HG02678 (cell line): Measurements from ENCODE around the gene GGPS1.
"Not testable (repeated sequence)": the region's sequence is repeated elsewhere in the genome, so short reads cannot be mapped to it uniquely, and the experiment has no call there.

Source experiments
- ATAC-seq: cut with Tn5 transposase; IDR thresholded peaks from one replicate; pipeline ENCODE4 v1.9.1; 2021; ENCODE audit warnings: mild to moderate bottlenecking, moderate library complexity; ENCODE audit not compliant: unreplicated experiment

Gene GGPS1

DNA sequence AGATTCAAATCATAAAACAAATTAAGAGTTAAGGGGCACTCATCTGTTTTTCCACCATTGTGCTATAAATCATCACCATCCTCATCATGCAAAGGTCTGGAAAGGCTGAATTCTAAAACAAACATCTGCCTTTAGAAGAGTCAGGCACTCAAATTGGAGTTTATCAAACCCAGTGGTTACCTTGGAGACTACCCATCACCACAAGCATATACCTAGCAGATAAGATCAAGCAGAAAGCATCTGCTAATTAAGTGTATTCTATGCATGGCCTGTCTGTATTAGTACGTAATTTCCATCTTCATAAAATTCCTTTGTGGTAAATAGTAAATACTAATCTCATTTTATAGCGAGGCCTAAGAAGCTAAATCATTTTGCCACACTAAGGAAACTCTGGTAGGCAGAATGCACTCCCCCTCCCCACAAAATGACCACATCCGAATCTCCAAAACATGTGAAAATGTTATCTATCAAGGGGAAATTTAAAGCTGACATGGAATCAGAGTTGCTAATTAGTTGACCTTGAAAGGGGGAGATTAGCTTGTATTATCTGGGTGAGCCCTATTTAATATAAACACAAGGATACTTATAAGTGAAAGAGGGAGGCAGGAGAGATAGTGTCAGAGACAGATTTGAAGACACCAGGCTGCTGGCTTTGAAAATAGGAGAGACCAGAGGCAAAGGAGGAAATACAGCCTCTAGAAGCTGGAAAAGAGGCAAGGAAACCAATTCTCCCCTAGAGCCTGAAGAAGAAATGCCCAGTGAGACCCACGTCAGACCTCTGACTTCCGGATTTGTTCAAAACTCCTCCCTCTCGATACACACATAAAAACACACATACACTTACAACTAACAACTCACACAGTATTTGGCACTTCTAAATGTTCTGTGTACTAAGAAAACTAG is 23.6 kb upstream of the GGPS1 start:
- no peak for ATAC-seq

DNA sequence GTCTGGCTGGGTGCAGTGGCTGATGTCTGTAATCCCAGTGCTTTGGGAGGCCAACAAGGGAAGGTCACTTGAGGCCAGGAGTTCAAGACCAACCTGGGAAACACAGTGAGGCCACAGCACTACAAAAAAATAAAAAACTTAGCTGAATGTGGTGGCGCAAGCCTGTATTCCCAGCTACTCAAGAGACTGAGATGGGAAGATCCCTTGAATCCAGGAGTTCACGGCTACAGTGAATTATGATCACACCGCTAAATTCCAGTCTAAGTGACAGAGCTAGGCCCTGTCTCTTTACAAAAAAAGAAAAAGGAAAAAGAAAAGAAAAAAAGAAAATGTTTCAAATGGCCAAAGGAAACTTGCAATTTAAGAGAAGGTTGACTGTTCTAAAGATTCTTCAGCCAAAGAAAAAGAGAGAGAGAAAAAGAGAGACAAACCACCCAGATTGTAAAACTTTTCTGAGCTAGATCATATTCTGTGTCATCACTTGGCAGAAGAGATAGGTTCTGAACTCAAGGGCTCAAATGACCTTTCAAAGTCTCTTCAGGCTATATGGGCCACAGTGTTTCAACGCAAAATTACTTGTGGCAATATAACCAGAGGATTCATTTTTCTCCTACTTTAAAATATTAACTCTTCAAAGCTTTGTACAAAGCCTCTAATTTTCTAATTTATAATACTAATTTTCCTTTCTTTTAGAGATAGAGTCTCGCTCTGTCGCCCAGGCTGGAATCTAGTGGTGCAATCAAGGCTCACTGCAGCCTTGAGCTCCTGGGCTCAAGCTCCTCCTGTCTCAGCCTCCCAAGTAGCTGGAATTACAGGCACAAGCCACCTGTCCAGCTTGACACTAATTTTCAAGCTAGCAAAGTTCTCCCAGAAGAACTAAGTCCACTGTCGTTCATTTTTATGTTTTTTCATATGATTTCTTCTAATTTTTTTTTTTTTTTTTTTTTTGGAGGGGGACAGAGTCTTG is 20.9 kb upstream of the GGPS1 start:
- no peak for ATAC-seq

DNA sequence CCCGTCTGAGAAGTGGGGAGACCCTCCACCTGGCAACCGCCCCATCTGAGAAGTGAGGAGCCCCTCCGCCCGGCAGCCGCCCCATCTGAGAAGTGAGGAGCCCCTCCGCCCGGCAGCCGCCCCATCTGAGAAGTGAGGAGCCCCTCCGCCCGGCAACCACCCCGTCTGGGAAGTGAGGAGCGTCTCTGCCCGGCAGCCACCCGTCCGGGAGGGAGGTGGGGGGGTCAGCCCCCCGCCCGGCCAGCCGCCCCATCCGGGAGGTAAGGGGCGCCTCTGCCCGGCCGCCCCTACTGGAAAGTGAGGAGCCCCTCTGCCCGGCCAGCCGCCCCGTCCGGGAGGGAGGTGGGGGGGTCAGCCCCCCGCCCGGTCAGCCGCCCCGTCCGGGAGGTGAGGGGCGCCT is 19.2 kb upstream of the GGPS1 start:
- not testable (repeated sequence) for ATAC-seq

DNA sequence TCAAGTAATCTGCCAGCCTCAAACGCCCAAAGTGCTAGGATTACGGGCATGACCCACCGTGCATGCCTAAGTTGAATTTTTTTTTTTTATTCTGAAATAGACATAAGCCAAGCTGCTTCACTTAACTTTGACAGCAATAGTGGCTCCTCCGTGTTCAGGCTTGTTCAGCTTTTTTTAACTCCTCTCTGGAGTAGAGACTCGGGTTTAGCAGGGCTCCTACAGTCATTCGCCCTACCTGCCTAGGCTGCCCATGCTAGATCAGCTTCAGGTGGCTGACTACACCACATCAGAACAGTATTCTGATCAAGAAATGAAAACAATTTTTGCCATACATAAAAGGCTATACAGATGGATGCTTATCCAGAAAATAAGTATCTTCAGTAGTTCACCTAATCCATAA is 15.1 kb upstream of the GGPS1 start:
- ATAC-seq, result no peak

DNA sequence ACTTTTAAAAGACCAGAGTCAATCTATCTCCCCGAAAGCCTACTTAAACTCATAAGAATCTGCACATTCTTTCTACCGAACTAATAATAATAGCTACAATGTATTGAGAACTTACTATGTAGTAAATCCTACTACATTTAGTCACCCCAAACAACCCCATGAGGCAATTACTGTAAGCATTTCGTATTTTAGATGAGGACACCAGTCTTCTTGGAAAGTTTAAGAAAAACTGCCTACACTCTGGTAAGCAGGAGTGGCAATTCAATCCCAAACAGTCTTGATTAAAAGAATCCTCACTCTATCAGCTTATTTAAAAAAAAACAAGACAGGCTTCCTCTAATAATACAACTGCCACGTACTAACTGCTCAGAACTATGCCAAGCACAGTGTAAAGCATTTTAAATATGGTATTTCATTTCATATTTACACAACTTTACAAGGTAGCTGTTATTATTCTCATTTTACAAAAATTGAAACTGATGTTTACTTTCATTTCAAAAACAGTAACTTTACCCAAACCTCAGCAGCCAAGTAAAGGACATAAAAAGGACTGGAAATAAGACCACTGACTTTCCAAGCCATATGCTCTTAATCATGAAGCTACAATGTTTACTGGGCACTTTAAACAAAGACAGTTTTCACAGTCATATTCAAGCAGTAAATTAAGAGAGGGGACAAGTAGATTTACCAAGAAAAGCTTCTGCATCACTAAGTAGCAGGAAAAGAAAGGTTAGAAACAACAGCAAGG is 14.3 kb upstream of the GGPS1 start:
- no peak for ATAC-seq

DNA sequence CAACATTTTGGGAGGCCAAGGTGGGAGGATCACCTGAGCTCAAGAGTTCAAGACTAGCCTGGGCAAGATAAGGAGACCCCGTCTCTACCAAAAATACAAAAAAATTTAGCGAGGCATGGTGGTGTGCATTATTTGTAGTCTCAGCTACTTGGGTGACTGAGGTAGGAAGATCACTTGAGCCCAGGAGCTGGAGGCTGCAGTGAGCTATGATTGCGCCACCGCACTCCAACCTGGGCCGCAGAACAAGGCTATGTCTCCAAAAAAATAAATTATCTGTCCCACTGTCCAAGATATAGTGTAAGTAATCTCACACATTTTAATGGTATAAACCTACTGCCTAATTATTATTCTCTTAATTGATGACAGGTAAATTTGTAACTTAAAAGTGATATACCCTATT is 13.2 kb upstream of the GGPS1 start:
- no peak for ATAC-seq

DNA sequence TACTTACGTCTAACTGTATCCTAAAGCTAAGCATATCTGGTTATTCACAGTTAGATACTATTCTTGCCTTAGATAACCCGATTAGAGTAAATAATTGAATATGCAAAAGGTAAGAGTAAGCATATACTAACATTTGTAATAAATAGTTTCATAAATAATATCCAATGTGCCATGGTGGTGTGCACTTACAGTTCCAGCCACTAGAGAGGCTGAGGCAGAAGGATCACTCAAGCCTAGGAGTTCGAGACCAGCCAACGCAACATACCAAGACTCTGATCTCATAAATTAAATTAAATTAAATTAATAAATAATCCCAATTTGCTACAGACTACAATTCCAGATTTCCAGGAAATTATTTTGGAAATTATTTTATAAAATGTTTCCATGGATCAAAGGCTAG is 12.6 kb upstream of the GGPS1 start:
- ATAC-seq, result no peak

DNA sequence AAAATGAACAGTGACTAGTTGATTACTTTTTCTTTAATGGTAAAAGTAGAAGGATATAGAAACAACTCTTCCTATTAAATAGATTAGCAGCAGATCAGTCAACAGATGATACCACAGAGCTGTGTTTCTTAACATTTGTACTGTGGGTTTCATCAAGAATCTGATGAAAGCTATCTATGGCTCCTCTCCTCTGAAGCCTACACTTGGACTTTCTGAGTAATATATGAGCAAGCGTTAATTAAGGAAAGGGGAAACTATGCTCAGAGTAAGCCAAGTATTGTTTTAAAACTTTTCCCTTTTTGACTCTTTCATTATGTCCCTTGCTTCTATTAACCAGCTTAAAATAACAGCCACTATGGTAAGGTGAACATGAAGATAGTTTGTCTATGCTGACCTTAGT is 11.2 kb upstream of the GGPS1 start:
- ATAC-seq, result no peak

DNA sequence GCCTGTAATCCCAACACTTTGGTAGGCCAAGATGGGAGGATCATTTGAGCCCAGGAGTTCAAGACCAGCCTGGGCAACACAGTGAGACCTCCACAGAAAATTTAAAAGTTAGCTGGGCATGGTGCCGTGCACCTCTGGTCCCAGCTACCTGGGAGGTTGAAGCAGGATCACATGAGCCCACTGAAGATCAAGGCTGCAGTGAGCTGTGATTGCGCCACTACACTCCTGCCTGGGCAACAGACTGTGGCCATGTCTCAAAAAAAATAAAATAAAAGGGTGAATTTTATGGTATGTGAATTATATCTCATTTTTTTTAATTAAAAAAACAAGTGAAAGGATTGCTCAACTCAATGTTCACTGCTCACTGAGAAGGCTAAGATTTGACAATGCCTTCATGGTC is 9.1 kb upstream of the GGPS1 start:
- ATAC-seq, result no peak

DNA sequence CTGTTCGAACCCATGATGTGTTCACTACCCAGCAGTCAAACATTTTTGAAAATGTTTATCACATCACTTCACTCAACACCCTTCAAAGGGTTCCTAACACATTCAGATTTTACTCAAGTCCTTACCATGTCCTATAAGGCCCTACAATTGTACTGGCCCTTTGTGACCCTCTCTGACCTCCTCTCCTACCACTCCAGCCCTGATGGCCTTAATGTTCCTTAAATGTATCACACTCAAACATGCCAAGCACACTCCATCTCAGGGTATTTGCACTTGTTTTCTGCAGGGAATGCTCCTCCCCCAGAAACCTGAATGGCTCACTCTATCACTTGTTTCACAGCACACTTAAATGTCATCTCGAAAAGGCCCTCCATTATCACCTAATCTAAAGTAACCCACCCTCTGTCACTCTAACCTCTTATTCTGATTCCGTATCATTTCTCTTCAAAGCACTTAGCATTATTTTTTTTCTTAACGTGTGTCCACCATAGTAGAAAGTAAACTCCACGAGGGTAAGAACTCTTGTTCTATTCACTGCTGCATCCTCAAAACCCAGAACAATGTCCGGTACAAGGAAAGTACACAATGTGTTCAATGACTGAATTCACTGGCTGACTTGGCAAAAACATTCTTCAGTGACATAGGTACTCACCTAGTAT is 7.7 kb upstream of the GGPS1 start:
- ATAC-seq, result no peak

DNA sequence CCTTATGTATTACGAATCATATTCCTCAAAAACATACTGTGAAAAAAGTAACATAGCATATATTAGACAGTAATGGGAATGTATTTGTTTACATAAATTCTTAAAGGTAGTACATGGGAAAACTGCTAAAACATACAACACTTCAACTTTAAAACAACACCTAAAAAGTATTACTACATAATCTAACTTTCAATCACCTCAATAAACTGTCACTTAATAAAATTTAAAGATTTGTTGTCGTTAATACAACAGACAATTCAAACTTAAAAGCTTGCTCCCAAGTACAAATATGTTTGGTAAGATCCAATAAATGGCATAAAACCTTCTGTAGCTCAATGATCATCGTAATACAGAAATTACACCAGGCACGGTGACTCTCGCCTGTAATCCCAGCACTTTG is 4.1 kb upstream of the GGPS1 start:
- ATAC-seq, result no peak

DNA sequence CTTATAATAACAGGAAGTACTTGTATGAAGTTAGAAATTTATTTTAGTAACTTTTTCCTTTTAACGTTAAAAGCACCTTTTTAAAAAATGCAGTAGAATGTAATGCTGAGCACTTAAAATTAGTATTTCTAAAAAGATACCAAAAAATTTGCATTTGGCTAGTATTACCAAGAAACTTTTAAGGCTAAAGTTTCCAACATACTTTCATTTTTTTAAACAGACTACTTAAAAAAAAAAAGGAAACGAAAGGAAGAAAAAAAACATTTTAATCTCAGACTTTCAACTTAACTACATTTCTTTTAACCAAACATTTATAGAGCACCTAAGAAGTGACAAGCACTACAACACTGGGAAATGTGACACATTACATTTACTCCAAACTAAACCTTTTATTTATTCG is 3.2 kb upstream of the GGPS1 start:
- ATAC-seq, result no peak

DNA sequence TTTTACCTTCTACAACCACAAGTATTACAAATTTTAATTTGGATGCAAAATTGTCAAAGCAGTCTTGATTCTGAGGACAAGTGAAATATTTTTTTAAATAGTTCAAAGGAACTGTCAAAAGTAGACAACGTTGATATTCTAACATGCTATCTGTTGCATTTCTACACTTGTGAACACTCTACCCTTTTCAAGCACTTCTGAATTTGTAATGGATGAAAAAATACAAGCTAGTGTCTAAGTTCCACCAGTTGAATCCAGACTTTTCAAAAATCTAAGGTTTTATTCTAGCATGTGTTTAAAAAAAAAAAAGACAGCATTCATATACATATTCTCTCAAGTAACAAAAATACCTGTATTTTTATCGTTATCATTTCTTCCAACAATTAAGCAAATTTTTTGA is 2.5 kb upstream of the GGPS1 start:
- no peak for ATAC-seq

DNA sequence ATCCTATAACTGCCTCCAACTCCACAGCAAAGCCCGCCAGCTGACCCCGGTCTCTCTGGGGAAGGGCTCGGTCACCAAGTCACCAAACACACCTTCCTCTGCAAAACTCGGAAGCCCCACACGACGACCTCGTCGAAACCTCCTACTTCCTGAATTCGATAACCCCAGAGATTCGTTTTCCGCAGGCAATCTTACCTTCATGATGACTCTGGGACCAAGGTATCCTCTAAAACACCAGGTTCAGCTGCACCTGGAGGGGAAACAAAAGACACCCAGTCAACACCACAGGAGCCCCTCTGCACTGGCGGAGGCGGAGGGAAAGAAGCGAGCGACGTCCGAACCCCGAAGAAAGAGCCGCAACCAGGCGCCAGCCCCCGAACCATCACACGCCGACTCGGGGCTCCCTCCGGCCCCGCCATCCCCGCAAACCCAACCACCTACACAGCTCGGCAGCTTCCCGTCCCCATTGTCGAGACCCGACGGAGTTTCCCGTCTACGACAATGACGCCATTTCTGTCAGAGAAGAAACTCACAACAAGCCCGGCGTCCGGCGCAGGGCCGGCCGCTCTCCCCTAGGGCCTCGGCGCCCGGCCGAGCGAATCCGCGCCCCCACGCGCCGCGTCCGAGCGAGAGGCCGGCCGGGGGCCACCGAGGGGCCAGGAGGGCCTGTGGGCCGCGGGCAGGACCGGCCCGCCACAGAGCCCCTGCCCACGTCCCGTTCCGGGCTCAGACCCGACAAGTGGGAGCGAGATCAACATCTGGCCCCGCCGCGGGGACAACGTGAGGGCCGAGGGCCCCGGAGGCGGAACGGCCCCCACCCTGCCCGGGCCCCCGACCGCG is 1.4 kb upstream of the GGPS1 start:
- no peak for ATAC-seq

DNA sequence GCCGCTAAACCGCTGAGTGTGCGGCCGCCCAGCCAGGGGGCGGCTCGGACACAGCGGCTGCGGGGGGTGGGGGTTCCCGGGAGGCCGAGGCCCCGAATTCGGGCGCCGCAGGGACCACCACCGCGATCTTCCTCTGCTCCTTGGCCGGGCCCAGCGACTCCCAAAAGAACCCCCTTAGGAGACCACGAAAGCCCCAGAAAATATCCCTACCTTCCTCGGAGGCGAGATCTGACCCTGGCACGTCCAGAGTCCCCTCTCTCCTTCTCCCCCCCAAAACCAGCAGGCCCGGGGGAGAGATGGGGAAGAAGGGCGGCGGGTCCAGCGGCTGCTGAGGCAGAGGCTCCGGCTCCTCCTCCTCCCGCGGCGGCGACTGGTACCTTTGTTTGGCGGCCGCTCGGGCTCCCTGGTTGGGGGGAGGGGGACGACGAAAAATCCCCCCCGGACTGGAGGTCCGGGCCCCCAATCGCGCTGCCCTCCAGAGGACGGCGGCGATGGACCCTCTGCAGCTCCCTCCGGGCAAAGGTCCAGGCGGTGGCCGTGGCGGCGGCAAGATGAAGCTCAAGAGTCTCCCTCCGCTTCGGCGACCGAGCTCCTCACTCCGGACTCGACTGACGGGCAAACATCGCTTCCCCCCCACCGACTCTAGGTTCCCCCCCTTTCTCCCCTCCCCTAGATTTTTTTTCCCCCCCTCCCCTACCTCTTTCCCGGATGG is 655 bp upstream of the GGPS1 start, which contains the start of gene ARID4B:
TSS of gene ARID4B (minus strand) at position 621 of the 712 bp plus-strand sequence. CDS start 1,260 bp downstream, outside the sequence.
- ATAC-seq, result peak; percentile 8

DNA sequence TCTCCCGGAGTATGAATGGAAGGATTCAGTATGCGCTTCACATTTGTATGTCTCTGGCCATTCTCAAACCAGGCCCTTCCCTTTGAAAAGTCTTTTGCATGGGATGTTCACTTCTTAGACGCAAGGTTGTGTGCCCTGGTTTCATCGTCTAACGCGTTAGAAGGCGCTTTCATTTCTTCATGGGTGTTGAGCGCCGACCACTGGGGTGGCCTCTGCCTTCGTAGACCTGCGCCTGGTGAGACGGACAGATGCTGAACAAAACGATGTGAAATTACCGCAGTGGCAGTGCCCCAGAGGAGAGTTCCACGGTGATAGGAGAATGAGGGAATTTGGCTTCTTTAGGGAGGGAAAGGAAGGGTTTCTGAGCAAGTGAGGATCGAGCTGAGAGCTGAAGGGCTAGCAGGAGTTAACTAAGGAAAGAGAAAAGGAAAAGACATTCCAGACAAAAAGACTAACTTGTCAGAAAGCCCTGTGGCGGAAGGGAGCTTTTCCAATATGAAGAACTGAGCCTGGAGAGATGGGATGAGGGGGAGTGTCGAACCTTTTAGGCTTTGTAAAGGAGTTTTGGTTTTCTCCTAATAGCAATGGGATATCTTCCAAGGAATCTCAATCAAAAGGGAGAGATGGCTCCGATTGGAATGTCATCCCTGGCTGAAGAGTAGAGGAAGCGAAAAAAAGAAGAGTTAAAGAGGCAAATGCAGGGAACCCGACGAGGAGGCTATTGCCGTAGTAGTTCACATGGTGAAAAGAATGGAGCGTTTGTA is 951 bp downstream of the GGPS1 start:
- ATAC-seq, result peak; percentile 29

DNA sequence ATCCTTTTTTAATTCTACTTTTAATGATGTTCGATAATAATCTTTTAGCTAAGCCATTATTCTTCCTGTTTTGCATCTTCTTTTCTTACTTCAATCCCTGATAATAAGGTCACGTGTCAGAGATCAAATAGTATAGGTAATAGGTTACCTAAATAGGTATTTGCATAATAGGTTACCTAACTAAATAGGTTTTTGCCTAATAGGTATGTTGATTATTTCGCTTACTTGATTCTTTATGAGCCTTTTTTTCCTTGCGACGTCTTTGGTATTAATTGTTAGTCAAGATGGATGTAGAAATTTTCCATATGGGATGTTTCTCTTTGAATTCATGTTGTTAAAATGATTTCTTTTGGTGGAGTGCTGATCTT is 2.5 kb downstream of the GGPS1 start:
- no peak for ATAC-seq

DNA sequence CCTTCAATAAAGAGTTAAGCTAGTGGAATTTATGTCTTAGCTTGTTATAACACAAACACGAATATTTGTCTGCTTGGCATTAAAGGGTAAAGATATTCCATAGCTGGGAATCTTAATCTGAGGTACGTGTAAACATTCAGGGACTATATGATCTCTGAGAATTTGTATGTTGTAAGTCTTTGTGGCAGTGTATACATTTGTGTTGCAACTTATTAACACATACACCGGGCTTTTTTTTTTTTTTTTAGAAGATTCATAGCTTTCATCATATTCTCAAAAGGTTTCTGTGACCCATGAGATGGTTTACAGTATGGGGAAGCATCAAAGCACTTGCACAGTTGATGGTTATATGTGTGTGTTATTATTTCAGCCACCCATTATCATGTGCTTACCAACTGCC is 3.0 kb downstream of the GGPS1 start:
- ATAC-seq, result no peak
